H9 (cell line): ENCODE results near the gene TLE6. TPM values are rescaled to one million over a fixed set of nuclear protein-coding genes. Genes with fewer than 3 reads are reported as not detected.

ENCODE experiments used
- DNase-seq: peaks from one replicate; pipeline ENCODE4 v3.0.0-alpha.2; 2017
- H2AFZ ChIP-seq: one replicate; pipeline ENCODE4 v1.6.1; 2013; ENCODE audit warnings: mild to moderate bottlenecking, low read length, control low read depth, moderate library complexity
- H2AK5ac ChIP-seq: 2 replicates; pipeline ENCODE4 v1.6.1; 2013; ENCODE audit warnings: low read length, control low read depth, mixed read lengths; ENCODE audit not compliant: insufficient read length
- H2BK120ac ChIP-seq: one replicate; pipeline ENCODE4 v1.6.1; 2013; ENCODE audit warnings: low read depth, mild to moderate bottlenecking, low read length, control low read depth, inconsistent platforms; ENCODE audit not compliant: poor library complexity, severe bottlenecking
- H2BK12ac ChIP-seq: 2 replicates; pipeline ENCODE4 v1.6.1; 2013; ENCODE audit warnings: low read length, control low read depth, mixed read lengths, low read depth; ENCODE audit not compliant: insufficient read length
- H2BK15ac ChIP-seq: 2 replicates; pipeline ENCODE4 v1.6.1; 2013; ENCODE audit warnings: low read depth, low read length, control low read depth
- H2BK20ac ChIP-seq: one replicate; pipeline ENCODE4 v1.6.1; 2013; ENCODE audit warnings: low read depth, mild to moderate bottlenecking, low read length, control low read depth, inconsistent platforms; ENCODE audit not compliant: poor library complexity, severe bottlenecking
- H2BK5ac ChIP-seq: 2 replicates; pipeline ENCODE4 v1.6.1; 2013; ENCODE audit warnings: low read length, control low read depth, mixed read lengths; ENCODE audit not compliant: insufficient read length
- H3K14ac ChIP-seq: 2 replicates; pipeline ENCODE4 v1.6.1; 2013; ENCODE audit warnings: low read length, control low read depth; ENCODE audit not compliant: insufficient read depth
- H3K18ac ChIP-seq: 2 replicates; pipeline ENCODE4 v1.6.1; 2013; ENCODE audit warnings: low read depth, mild to moderate bottlenecking, mixed read lengths, low read length, control low read depth; ENCODE audit not compliant: insufficient read length
- H3K23ac ChIP-seq: 2 replicates; pipeline ENCODE4 v1.6.1; 2013; ENCODE audit warnings: low read length, control low read depth, mixed read lengths, low read depth; ENCODE audit not compliant: insufficient read length
- H3K23me2 ChIP-seq: 2 replicates; pipeline ENCODE4 v1.6.1; 2013; ENCODE audit warnings: low read depth, mild to moderate bottlenecking, mixed read lengths, low read length, control low read depth; ENCODE audit not compliant: insufficient read length, poor library complexity, severe bottlenecking
- H3K27ac ChIP-seq: 2 replicates; pipeline ENCODE4 v1.5.1; 2013; ENCODE audit warnings: low read length, control low read depth, mixed read lengths, low read depth; ENCODE audit not compliant: insufficient read length
- H3K27me3 ChIP-seq: 2 replicates; pipeline ENCODE4 v1.6.1; 2013; ENCODE audit warnings: low read length, control low read depth, inconsistent platforms; ENCODE audit not compliant: insufficient read depth
- H3K4ac ChIP-seq: 2 replicates; pipeline ENCODE4 v1.6.1; 2013; ENCODE audit warnings: low read depth, mild to moderate bottlenecking, control low read depth, inconsistent platforms, low read length, moderate library complexity
- H3K4me1 ChIP-seq: 2 replicates; pipeline ENCODE4 v1.6.1; 2013; ENCODE audit warnings: low read length, control low read depth, inconsistent platforms; ENCODE audit not compliant: insufficient read depth
- H3K4me2 ChIP-seq: 2 replicates; pipeline ENCODE4 v1.6.1; 2013; ENCODE audit warnings: low read length, control low read depth, mixed read lengths; ENCODE audit not compliant: insufficient read length, insufficient read depth
- H3K56ac ChIP-seq: 2 replicates; pipeline ENCODE4 v1.6.1; 2013; ENCODE audit warnings: low read depth, mild to moderate bottlenecking, mixed read lengths, low read length, control low read depth; ENCODE audit not compliant: insufficient read length
- H3K79me1 ChIP-seq: 2 replicates; pipeline ENCODE4 v1.6.1; 2013; ENCODE audit warnings: low read depth, mild to moderate bottlenecking, moderate library complexity, low read length, control low read depth, inconsistent platforms; ENCODE audit not compliant: insufficient read depth, poor library complexity, severe bottlenecking
- H3K79me2 ChIP-seq: 2 replicates; pipeline ENCODE4 v1.6.1; 2013; ENCODE audit warnings: low read length, control low read depth, inconsistent platforms; ENCODE audit not compliant: insufficient read depth
- H3K9ac ChIP-seq: 2 replicates; pipeline ENCODE4 v1.6.1; 2013; ENCODE audit warnings: low read length, control low read depth, mixed read lengths; ENCODE audit not compliant: insufficient read length; ENCODE audit errors: extremely low read depth
- H3K9me3 ChIP-seq: one replicate; pipeline ENCODE4 v1.6.1; 2013; ENCODE audit warnings: low read depth, low read length, inconsistent platforms; ENCODE audit not compliant: control insufficient read depth
- H3T11ph ChIP-seq: one replicate; pipeline ENCODE4 v1.6.1; 2013; ENCODE audit warnings: mild to moderate bottlenecking, low read length, control low read depth, inconsistent platforms
- H4K20me1 ChIP-seq: one replicate; pipeline ENCODE4 v1.6.1; 2013; ENCODE audit not compliant: control insufficient read depth, insufficient read length, insufficient read depth
- H4K5ac ChIP-seq: 2 replicates; pipeline ENCODE4 v1.6.1; 2013; ENCODE audit warnings: low read depth, mild to moderate bottlenecking, mixed read lengths, low read length, control low read depth; ENCODE audit not compliant: insufficient read length
- H4K8ac ChIP-seq: replicated peaks from 2 replicates; pipeline ENCODE4 v1.6.1; 2013; ENCODE audit warnings: low read length, control low read depth, mixed read lengths, low read depth; ENCODE audit not compliant: insufficient read length
- H4K91ac ChIP-seq: 2 replicates; pipeline ENCODE4 v1.6.1; 2013; ENCODE audit warnings: low read depth, mild to moderate bottlenecking, moderate library complexity, mixed read lengths, low read length, control low read depth; ENCODE audit not compliant: insufficient read length
- H3K27ac Mint-ChIP-seq, 3 experiments: 2 replicates in 2 of 3; 3 replicates in 1 of 3; pipeline ENCODE4 v1.8.0; 2020 to 2021; ENCODE audit warnings: mixed read lengths in 3 of 3, mild to moderate bottlenecking in 1 of 3, moderate library complexity in 1 of 3
- H3K27me3 Mint-ChIP-seq: 2 replicates; pipeline ENCODE4 v1.8.0; 2021; ENCODE audit warnings: low read depth, mild to moderate bottlenecking, moderate library complexity, mixed read lengths
- H3K36me3 Mint-ChIP-seq, 3 experiments: 2 replicates in 2 of 3; 3 replicates in 1 of 3; pipeline ENCODE4 v1.8.0; 2020 to 2021; ENCODE audit warnings: low read depth in 3 of 3, mixed read lengths in 3 of 3; ENCODE audit not compliant: insufficient read depth in 1 of 3
- H3K4me1 Mint-ChIP-seq, 2 experiments: 2 replicates each; pipeline ENCODE4 v1.8.0; 2020; ENCODE audit warnings: mixed read lengths in 2 of 2
- H3K4me3 Mint-ChIP-seq, 2 experiments: 2 replicates in 1 of 2; 3 replicates in 1 of 2; pipeline ENCODE4 v1.8.0; 2020 to 2021; ENCODE audit warnings: mild to moderate bottlenecking in 2 of 2, mixed read lengths in 2 of 2, moderate library complexity in 1 of 2
- H3K9me3 Mint-ChIP-seq, 2 experiments: 2 replicates in 1 of 2; 3 replicates in 1 of 2; pipeline ENCODE4 v1.8.0; 2020; ENCODE audit warnings: mild to moderate bottlenecking in 2 of 2, mixed read lengths in 2 of 2, moderate library complexity in 1 of 2
- CTCF ChIP-seq: fragments of 200-600 bp; sonication (generic); conservative IDR thresholded peaks from 3 replicates; pipeline ENCODE4 v1.8.0; 2021; ENCODE audit warnings: antibody characterized with exemption, mild to moderate bottlenecking
- WGBS: extraction: QIAGEN DNeasy Blood & Tissue Kit; methylation state at CpG from one replicate; pipeline ENCODE4 v1.1.7; 2013; ENCODE audit warnings: missing lambda C conversion rate, low lambda C conversion rate, mixed read lengths; ENCODE audit not compliant: insufficient read length; ENCODE audit errors: extremely low coverage; 5-methylcytosine and 5-hydroxymethylcytosine counted together
- total RNA-seq: library from RNA; stranded (reverse); gene quantifications from 2 replicates; pipeline ENCODE4 v1.2.1, GENCODE V29; 2021

Gene TLE6
- total RNA-seq, 1 experiment from 2014 or later, result 1.7 TPM

- no peaks in the 10 kb centered on the region for H3K9me3 ChIP-seq
- peaks cover 3 to 18% of the 10 kb centered on the region in 2 experiments; a peak in 2 of 4 replicates for H3K4me1 Mint-ChIP-seq
- H2AK5ac ChIP-seq, result no peak overlapping the region
- no peak overlapping the region for H3K23ac ChIP-seq
- H3T11ph ChIP-seq, result no peak overlapping the region
- DNase-seq, result no peak
- H3K9me3 Mint-ChIP-seq, result no peaks in the 10 kb centered on the region
- H2BK12ac ChIP-seq, result no peak overlapping the region
- H3K27ac ChIP-seq, result no peak overlapping the region
- no peak overlapping the region for H2BK5ac ChIP-seq
- no CpG with 5 or more reads among the region's 22 CpGs for WGBS
- no peak overlapping the region for H2BK15ac ChIP-seq
- no peak overlapping the region for H3K4me2 ChIP-seq
- H4K20me1 ChIP-seq, result no peaks in the 10 kb centered on the region
- H3K79me2 ChIP-seq, result no peaks in the 10 kb centered on the region
- no peak overlapping the region for H3K14ac ChIP-seq
- no peaks in the 10 kb centered on the region for H3K4me1 ChIP-seq
- H2BK120ac ChIP-seq, result no peak overlapping the region
- H2AFZ ChIP-seq, result no peak overlapping the region
- no peaks in the 10 kb centered on the region for H3K36me3 Mint-ChIP-seq
- H3K27me3 ChIP-seq, result no peaks in the 10 kb centered on the region
- H3K18ac ChIP-seq, result no peak overlapping the region
- no peak overlapping the region for H3K56ac ChIP-seq
- no peak overlapping the region for H2BK20ac ChIP-seq
- no peak overlapping the region for H3K4me3 Mint-ChIP-seq
- peaks cover 14% of the 10 kb centered on the region for H3K27me3 Mint-ChIP-seq
- H4K8ac ChIP-seq, result no peak overlapping the region
- no peak overlapping the region for H3K9ac ChIP-seq
- 0 out of 7 replicates have a peak overlapping the region, but pooled peaks of 1 of the 3 experiments have one; percentile 34 for H3K27ac Mint-ChIP-seq
- H3K4ac ChIP-seq, result no peak overlapping the region
- H3K79me1 ChIP-seq, result no peaks in the 10 kb centered on the region
- H4K5ac ChIP-seq, result no peak overlapping the region
- TF ChIP-seq CTCF, result no peak
- peaks cover 2% of the 10 kb centered on the region for H3K23me2 ChIP-seq
- H4K91ac ChIP-seq, result no peak overlapping the region
These were observed 38.0 kb downstream of the TLE6 start for GRCh38 chr19:3015126-3016057.
